Natural killer cell (primary cell): ENCODE data around the gene TEFM. TPM values are rescaled to one million over a fixed set of nuclear protein-coding genes. Genes with fewer than 3 reads are reported as not detected.
A peak's percentile ranks its signal among the peaks of the same experiment; 100 is the strongest.
"Not testable (repeated sequence)": the region's sequence is repeated elsewhere in the genome, so short reads cannot be mapped to it uniquely, and the experiment has no call there.

ENCODE experiments used
- ATAC-seq, 3 donors: fragments of 150-1000 bp in 2 of 3; fragments of 200-7000 bp in 1 of 3; cut with Tn5 transposase; 1 replicate in 1 of 3; 2 replicates in 2 of 3; pipeline ENCODE4 v1.10.0; 2021; ENCODE audit warnings: mild to moderate bottlenecking in 2 of 3, moderate library complexity in 2 of 3
- DNase-seq, 2 donors: peaks; one replicate each; pipeline versions ENCODE4 v3.0.0 to v3.0.0-alpha.2; 2013 to 2021; ENCODE audit warnings: mixed read lengths in 1 of 2
- H3K27ac ChIP-seq: one replicate; pipeline ENCODE4 v1.5.1; 2013; ENCODE audit warnings: mild to moderate bottlenecking, low read length
- H3K27me3 ChIP-seq: one replicate; pipeline ENCODE4 v1.6.1; 2013; ENCODE audit warnings: low read length; ENCODE audit not compliant: control insufficient read depth, insufficient read depth
- H3K36me3 ChIP-seq: one replicate; pipeline ENCODE4 v1.6.1; 2013; ENCODE audit warnings: low read length; ENCODE audit not compliant: control insufficient read depth, insufficient read depth
- H3K4me1 ChIP-seq: one replicate; pipeline ENCODE4 v1.6.1; 2013; ENCODE audit warnings: low read length; ENCODE audit not compliant: control insufficient read depth, insufficient read depth
- H3K4me3 ChIP-seq: one replicate; pipeline ENCODE4 v1.5.1; 2013; ENCODE audit warnings: low read length
- H3K9me3 ChIP-seq: one replicate; pipeline ENCODE4 v1.6.1; 2013; ENCODE audit warnings: low read length; ENCODE audit not compliant: control insufficient read depth, insufficient read depth
- H3K27ac Mint-ChIP-seq, 2 donors: one replicate each; pipeline ENCODE4 v1.8.0; 2022; ENCODE audit warnings: mild to moderate bottlenecking in 2 of 2, mixed read lengths in 2 of 2, moderate library complexity in 1 of 2
- H3K27me3 Mint-ChIP-seq, 2 donors: one replicate each; pipeline ENCODE4 v1.8.0; 2022; ENCODE audit warnings: low read depth in 2 of 2, mixed read lengths in 2 of 2
- H3K36me3 Mint-ChIP-seq: one replicate; pipeline ENCODE4 v1.8.0; 2022; ENCODE audit warnings: mixed read lengths
- H3K4me1 Mint-ChIP-seq, 2 donors: one replicate each; pipeline ENCODE4 v1.8.0; 2022; ENCODE audit warnings: mixed read lengths in 2 of 2
- H3K4me3 Mint-ChIP-seq: one replicate; pipeline ENCODE4 v1.8.0; 2022; ENCODE audit warnings: mild to moderate bottlenecking, moderate library complexity, mixed read lengths
- H3K9me3 Mint-ChIP-seq, 2 donors: one replicate each; pipeline ENCODE4 v1.8.0; 2022; ENCODE audit warnings: mixed read lengths in 2 of 2
- WGBS: methylation state at CpG from one replicate; pipeline ENCODE4 v1.1.7; 2013; ENCODE audit warnings: missing lambda C conversion rate; ENCODE audit not compliant: insufficient coverage; 5-methylcytosine and 5-hydroxymethylcytosine counted together
- intact Hi-C: fragments of 100-400 bp; cut with micrococcal nuclease; formaldehyde crosslinking; loops from one replicate; pipeline ENCODE4 v1.14.2; 2022
- total RNA-seq, 4 donors: library from RNA; stranded (reverse); fragments of 120-200 nt in 1 of 4; gene quantifications; one replicate each; pipeline versions ENCODE4 v1.2.3 to v1.2.4, GENCODE V29; 2013 to 2022
- TF ChIP-seq, protein P1 (sequence below): fragments of 200-600 bp; IDR thresholded peaks from one replicate; pipeline ENCODE4 v1.8.0; 2022; ENCODE audit warnings: antibody characterized with exemption

The TEFM gene
- total RNA-seq, 3 donors from 2014 or later (not counting 1 experiment from before 2014, with no cell fraction given): 6.3 to 12.9 (median 10.5) TPM

DNA sequence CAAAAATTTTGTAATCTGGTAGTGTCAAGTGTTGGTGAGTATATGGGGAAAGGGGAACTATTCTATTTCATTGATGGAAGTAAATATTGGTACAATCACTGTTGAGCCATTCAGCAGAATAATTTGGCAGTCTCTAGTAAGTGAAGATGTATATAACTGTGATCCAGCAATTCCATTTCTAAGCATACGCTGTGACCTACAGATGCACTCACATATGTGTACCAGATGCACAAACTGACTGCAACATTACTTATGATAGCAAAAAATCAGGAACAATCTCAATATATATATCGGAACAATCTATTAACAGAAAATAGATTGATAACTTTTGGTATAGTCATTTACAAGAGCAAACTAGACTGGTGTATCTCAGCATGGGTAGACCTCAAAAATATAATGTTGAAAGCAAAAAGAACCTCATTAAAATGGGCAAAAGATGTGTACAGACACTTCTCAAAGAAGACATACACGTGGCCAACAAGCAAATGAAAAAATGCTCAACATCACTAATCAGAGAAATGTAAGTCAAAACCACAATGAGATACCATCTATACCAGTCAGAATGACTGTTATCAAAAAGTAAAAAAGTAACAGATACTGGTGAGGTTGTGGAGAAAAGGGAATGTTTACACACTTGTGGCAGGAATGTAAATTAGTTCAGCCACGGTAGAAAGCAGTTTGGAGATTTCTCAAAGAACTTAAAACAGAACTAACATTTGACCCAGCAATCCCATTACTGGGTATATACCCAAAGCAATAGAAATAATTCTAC, 36.5 kb upstream of the TEFM start:
- no peak overlapping the region for H3K27ac Mint-ChIP-seq
- DNase-seq: no peak
- peaks cover 0 to 3% of the 10 kb centered on the region in 2 donors for H3K27me3 Mint-ChIP-seq
- Histone ChIP-seq H3K4me3 (no peak overlapping the region), H3K27ac (no peak overlapping the region), H3K36me3 (no peaks in the 10 kb centered on the region), H3K9me3 (no peaks in the 10 kb centered on the region), H3K4me1 (no peaks in the 10 kb centered on the region), H3K27me3 (no peaks in the 10 kb centered on the region)
- no peaks in the 10 kb centered on the region for H3K4me1 Mint-ChIP-seq
- H3K9me3 Mint-ChIP-seq: no peaks in the 10 kb centered on the region
- TF ChIP-seq, protein P1, sequence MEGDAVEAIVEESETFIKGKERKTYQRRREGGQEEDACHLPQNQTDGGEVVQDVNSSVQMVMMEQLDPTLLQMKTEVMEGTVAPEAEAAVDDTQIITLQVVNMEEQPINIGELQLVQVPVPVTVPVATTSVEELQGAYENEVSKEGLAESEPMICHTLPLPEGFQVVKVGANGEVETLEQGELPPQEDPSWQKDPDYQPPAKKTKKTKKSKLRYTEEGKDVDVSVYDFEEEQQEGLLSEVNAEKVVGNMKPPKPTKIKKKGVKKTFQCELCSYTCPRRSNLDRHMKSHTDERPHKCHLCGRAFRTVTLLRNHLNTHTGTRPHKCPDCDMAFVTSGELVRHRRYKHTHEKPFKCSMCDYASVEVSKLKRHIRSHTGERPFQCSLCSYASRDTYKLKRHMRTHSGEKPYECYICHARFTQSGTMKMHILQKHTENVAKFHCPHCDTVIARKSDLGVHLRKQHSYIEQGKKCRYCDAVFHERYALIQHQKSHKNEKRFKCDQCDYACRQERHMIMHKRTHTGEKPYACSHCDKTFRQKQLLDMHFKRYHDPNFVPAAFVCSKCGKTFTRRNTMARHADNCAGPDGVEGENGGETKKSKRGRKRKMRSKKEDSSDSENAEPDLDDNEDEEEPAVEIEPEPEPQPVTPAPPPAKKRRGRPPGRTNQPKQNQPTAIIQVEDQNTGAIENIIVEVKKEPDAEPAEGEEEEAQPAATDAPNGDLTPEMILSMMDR: no peak
- no peak for ATAC-seq
- intact Hi-C loops: no loop called here
- H3K4me3 Mint-ChIP-seq: no peak overlapping the region
- H3K36me3 Mint-ChIP-seq: no peaks in the 10 kb centered on the region
- WGBS: 90% methylated on average over 1 of the region's 4 CpGs

DNA sequence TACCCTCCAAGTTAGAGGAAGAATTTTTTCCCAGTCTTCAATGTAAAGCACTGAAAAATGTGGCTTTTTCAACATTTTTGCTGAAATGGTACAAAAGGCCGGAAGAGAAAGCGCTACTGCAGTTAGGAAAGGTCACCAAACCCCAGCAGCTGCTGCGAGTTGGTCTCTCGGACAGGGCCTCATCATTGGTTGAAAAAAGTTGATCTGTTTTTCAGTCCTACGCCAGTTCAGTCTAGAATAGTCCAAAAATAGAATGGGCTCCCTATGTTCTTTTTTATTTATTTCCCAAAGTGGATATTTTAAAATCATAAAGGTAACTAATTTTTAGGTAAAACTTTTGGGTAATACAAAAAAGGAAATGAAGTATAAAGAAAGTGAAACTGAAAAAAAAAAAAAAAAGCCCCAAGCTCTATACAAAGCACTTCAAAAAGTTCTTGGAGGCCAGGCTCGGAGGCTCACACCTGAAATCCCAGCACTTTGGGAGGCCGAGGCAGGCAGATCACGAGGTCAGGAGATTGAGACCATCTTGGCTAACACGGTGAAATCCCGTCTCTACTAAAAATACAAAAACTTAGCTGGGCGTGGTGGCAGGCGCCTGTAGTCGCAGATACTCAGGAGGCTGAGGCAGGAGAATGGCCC, 33.1 kb upstream of the TEFM start:
- ATAC-seq (no peak), DNase-seq (no peak)
- Mint-ChIP-seq H3K27me3 (peaks cover 0 to 3% of the 10 kb centered on the region in 2 donors), H3K4me1 (no peaks in the 10 kb centered on the region), H3K9me3 (no peaks in the 10 kb centered on the region), H3K4me3 (no peak overlapping the region), H3K27ac (no peak overlapping the region), H3K36me3 (no peaks in the 10 kb centered on the region)
- Histone ChIP-seq H3K27me3 (no peaks in the 10 kb centered on the region), H3K4me1 (no peaks in the 10 kb centered on the region), H3K36me3 (no peaks in the 10 kb centered on the region), H3K27ac (peak overlapping the region; percentile 38), H3K4me3 (no peak overlapping the region), H3K9me3 (no peaks in the 10 kb centered on the region)
- 76% methylated on average over 13 of the region's 13 CpGs for WGBS
- intact Hi-C loops: no loop called here
- TF ChIP-seq, protein P1: no peak

DNA sequence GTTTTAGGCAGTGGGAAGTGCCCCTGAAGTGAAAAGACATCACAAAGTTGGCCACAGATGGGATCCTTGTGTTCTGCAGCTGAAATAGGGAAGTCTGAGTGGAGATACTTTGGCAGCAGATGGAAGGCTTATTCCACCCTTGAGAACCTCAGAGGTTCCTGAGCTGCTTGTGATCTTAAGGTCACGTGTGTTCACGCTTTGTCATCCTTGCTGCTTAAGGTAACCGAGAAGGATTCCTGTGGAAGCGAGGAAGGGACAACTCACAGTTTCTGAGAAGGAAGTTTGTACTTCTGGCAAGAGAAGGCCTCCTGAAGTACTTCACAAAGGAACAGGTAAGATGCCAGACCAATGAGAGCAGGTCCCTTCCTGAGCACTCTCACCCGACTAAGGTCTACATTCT, 27.9 kb upstream of the TEFM start:
- no peak for ATAC-seq
- TF ChIP-seq, protein P1: no peak
- no peak overlapping the region for H3K4me3 ChIP-seq
- no peaks in the 10 kb centered on the region for H3K36me3 Mint-ChIP-seq
- H3K27me3 ChIP-seq: no peaks in the 10 kb centered on the region
- no peaks in the 10 kb centered on the region for H3K27me3 Mint-ChIP-seq
- no peak overlapping the region for H3K27ac Mint-ChIP-seq
- no peak overlapping the region for H3K4me3 Mint-ChIP-seq
- no peaks in the 10 kb centered on the region for H3K9me3 ChIP-seq
- no peaks in the 10 kb centered on the region for H3K4me1 Mint-ChIP-seq
- H3K27ac ChIP-seq: no peak overlapping the region
- H3K36me3 ChIP-seq: no peaks in the 10 kb centered on the region
- no peaks in the 10 kb centered on the region for H3K9me3 Mint-ChIP-seq
- intact Hi-C loops: no loop called here
- WGBS: 52% methylated on average over 5 of the region's 5 CpGs
- DNase-seq: no peak
- no peaks in the 10 kb centered on the region for H3K4me1 ChIP-seq

DNA sequence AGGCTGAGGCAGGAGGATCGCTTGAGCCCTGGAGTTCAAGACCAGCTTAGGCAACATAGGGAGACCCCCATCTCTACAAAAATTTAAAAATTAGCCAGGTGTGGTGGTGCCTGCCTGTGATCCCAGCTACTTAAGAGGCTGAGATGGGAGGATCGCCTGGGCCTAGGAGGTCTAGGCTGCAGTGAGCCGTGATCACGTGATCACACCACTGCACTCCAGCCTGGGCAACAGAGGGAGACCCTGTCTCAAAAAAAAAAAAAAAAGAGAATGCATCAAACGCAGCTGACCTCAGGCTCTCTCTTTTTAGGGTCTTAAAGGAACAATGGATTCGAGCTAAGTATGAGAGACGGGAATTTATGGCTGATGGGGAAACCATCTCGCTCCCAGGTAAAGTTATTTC, 25.5 kb upstream of the TEFM start:
- H3K36me3 ChIP-seq, H3K9me3 Mint-ChIP-seq, H3K27ac Mint-ChIP-seq, H3K4me1 ChIP-seq, H3K4me3 Mint-ChIP-seq, intact Hi-C loops, H3K9me3 ChIP-seq, DNase-seq, H3K36me3 Mint-ChIP-seq, H3K4me1 Mint-ChIP-seq, H3K27me3 Mint-ChIP-seq, H3K27me3 ChIP-seq, H3K27ac ChIP-seq, H3K4me3 ChIP-seq, ATAC-seq: not testable (repeated sequence)
- 83% methylated on average over 6 of the region's 8 CpGs for WGBS
